ENCODE measurements around the gene NCOA1.
"Not testable (repeated sequence)": the region's sequence is repeated elsewhere in the genome, so short reads cannot be mapped to it uniquely, and the experiment has no call there.

The NCOA1 gene

GRCh38 chr2:24472416-24472815, 18.6 kb upstream of the NCOA1 start:
- no peak for DNase-seq (ENCODE audit: low read depth, low spot score)
- no peak overlapping the region for H3K4me3 ChIP-seq (ENCODE audit: low read length)

GRCh38 chr2:24473626-24474025, 17.4 kb upstream of the NCOA1 start:
- no peak overlapping the region for H3K4me3 ChIP-seq (ENCODE audit: low read length)
- no peak for DNase-seq (ENCODE audit: low read depth, low spot score)

GRCh38 chr2:24474053-24474452, 17.0 kb upstream of the NCOA1 start:
- DNase-seq (ENCODE audit: low read depth, low spot score) = no peak
- H3K4me3 ChIP-seq (ENCODE audit: low read length) = no peak overlapping the region

- H3K4me3 ChIP-seq (ENCODE audit: low read length) = no peak overlapping the region
- DNase-seq (ENCODE audit: low read depth, low spot score) = no peak
Observed at GRCh38 chr2:24477229-24477628, 13.8 kb upstream of the NCOA1 start.

GRCh38 chr2:24478243-24478642, 12.8 kb upstream of the NCOA1 start:
- DNase-seq (ENCODE audit: low read depth, low spot score) = no peak

GRCh38 chr2:24480245-24480644, 10.8 kb upstream of the NCOA1 start:
- DNase-seq (ENCODE audit: low read depth, low spot score) = no peak
- H3K4me3 ChIP-seq (ENCODE audit: low read length) = no peak overlapping the region

More at GRCh38 chr2:24478243-24478642, 12.8 kb upstream of the NCOA1 start:
- H3K4me3 ChIP-seq (ENCODE audit: low read length) = no peak overlapping the region

- no peak overlapping the region for H3K4me3 ChIP-seq (ENCODE audit: low read length)
- DNase-seq (ENCODE audit: low read depth, low spot score) = no peak
Observed at GRCh38 chr2:24482251-24482971, 8.6 kb upstream of the NCOA1 start.

- no peak for DNase-seq (ENCODE audit: low read depth, low spot score)
- H3K4me3 ChIP-seq (ENCODE audit: low read length) = no peak overlapping the region
Observed at GRCh38 chr2:24482972-24483300, 8.1 kb upstream of the NCOA1 start.

GRCh38 chr2:24484677-24485076, 6.4 kb upstream of the NCOA1 start:
- DNase-seq (ENCODE audit: low read depth, low spot score); H3K4me3 ChIP-seq (ENCODE audit: low read length): not testable (repeated sequence)

- no peak overlapping the region for H3K4me3 ChIP-seq (ENCODE audit: low read length)
- no peak for DNase-seq (ENCODE audit: low read depth, low spot score)
Observed at GRCh38 chr2:24485197-24485596, 5.9 kb upstream of the NCOA1 start.

GRCh38 chr2:24486636-24487205, 4.3 kb upstream of the NCOA1 start:
- no peak for DNase-seq (ENCODE audit: low read depth, low spot score)
- H3K4me3 ChIP-seq (ENCODE audit: low read length) = no peak overlapping the region

- peak overlapping the region; percentile 62 for H3K4me3 ChIP-seq (ENCODE audit: low read length)
- no peak for DNase-seq (ENCODE audit: low read depth, low spot score)
Observed at GRCh38 chr2:24489465-24490180, 1.4 kb upstream of the NCOA1 start.

GRCh38 chr2:24490181-24490689, 819 bp upstream of the NCOA1 start:
- peak overlapping the region; percentile 62 for H3K4me3 ChIP-seq (ENCODE audit: low read length)
- peak; percentile 9 for DNase-seq (ENCODE audit: low read depth, low spot score)

- peak overlapping the region; percentile 70 for H3K4me3 ChIP-seq (ENCODE audit: low read length)
- peak; percentile 27 for DNase-seq (ENCODE audit: low read depth, low spot score)
Observed at GRCh38 chr2:24491542-24492420, 727 bp downstream of the NCOA1 start.

GRCh38 chr2:24492421-24493279, 1.6 kb downstream of the NCOA1 start:
- H3K4me3 ChIP-seq (ENCODE audit: low read length) = no peak overlapping the region
- DNase-seq (ENCODE audit: low read depth, low spot score) = no peak

GRCh38 chr2:24493713-24494112, 2.7 kb downstream of the NCOA1 start:
- H3K4me3 ChIP-seq (ENCODE audit: low read length) = no peak overlapping the region
- no peak for DNase-seq (ENCODE audit: low read depth, low spot score)

- H3K4me3 ChIP-seq (ENCODE audit: low read length) = no peak overlapping the region
- no peak for DNase-seq (ENCODE audit: low read depth, low spot score)
Observed at GRCh38 chr2:24494410-24494809, 3.4 kb downstream of the NCOA1 start.

- no peak for DNase-seq (ENCODE audit: low read depth, low spot score)
Observed at GRCh38 chr2:24495451-24495850, 4.4 kb downstream of the NCOA1 start.

GRCh38 chr2:24496959-24497358, 5.9 kb downstream of the NCOA1 start:
- DNase-seq (ENCODE audit: low read depth, low spot score) = no peak
- no peak overlapping the region for H3K4me3 ChIP-seq (ENCODE audit: low read length)

More at GRCh38 chr2:24495451-24495850, 4.4 kb downstream of the NCOA1 start:
- H3K4me3 ChIP-seq (ENCODE audit: low read length) = no peak overlapping the region
